HepG2 (cell line): ENCODE results near the gene PALM.
"Not testable (repeated sequence)": the region's sequence is repeated elsewhere in the genome, so short reads cannot be mapped to it uniquely, and the experiment has no call there.

Experiments used
- CTCF ChIP-seq: sonication (generic); formaldehyde crosslinking; IDR thresholded peaks from 2 replicates; pipeline ENCODE4 v1.5.0; 2020; ENCODE audit warnings: mild to moderate bottlenecking, missing genetic modification reagents, moderate library complexity
- EZH2 ChIP-seq: conservative IDR thresholded peaks from 2 replicates; pipeline ENCODE4 v1.6.1; 2012; ENCODE audit warnings: mild to moderate bottlenecking, low read depth, low read length, moderate library complexity
- FOSL2 ChIP-seq: sonication (generic); formaldehyde crosslinking; IDR thresholded peaks from 2 replicates; pipeline ENCODE4 v1.4.0; 2020; ENCODE audit warnings: missing genetic modification reagents
- ISL2 ChIP-seq: sonication (generic); formaldehyde crosslinking; IDR thresholded peaks from 2 replicates; pipeline ENCODE4 v1.5.0; 2020; ENCODE audit warnings: missing genetic modification reagents
- JUN ChIP-seq: sonication (generic); formaldehyde crosslinking; IDR thresholded peaks from 2 replicates; pipeline ENCODE4 v1.4.0; 2020; ENCODE audit warnings: mild to moderate bottlenecking, missing genetic modification reagents
- MAFF ChIP-seq: IDR thresholded peaks from 2 replicates; pipeline ENCODE4 v1.6.1; 2011; ENCODE audit warnings: low read depth, low read length, improper control_type of control experiment
- MEF2D ChIP-seq: sonication (generic); formaldehyde crosslinking; IDR thresholded peaks from 2 replicates; pipeline ENCODE4 v1.5.1; 2020; ENCODE audit warnings: mild to moderate bottlenecking, missing genetic modification reagents
- NR2F1 ChIP-seq, 2 experiments: fragments of 450-650 bp in 1 of 2; formaldehyde crosslinking in 1 of 2; IDR thresholded peaks; 2 replicates each; pipeline versions ENCODE4 v1.5.0 to v1.6.1; 2016 to 2020; ENCODE audit warnings: mild to moderate bottlenecking in 1 of 2, missing compliant biosample characterization in 1 of 2, missing genetic modification reagents in 1 of 2, moderate library complexity in 1 of 2
- POLR2A ChIP-seq, 2 experiments: IDR thresholded peaks; 2 replicates each; pipeline ENCODE4 v1.6.1; 2011; ENCODE audit warnings: low read depth in 2 of 2, low read length in 2 of 2, mild to moderate bottlenecking in 1 of 2, moderate library complexity in 1 of 2; ENCODE audit not compliant: insufficient read depth in 1 of 2
- RAD51 ChIP-seq: fragments of 450-650 bp; IDR thresholded peaks from 2 replicates; pipeline ENCODE4 v1.6.1; 2016; ENCODE audit warnings: borderline replicate concordance
- ZNF274 ChIP-seq: sonication (generic); formaldehyde crosslinking; IDR thresholded peaks from 2 replicates; pipeline ENCODE4 v1.5.1; 2020; ENCODE audit warnings: mild to moderate bottlenecking, missing genetic modification reagents
- ZNF644 ChIP-seq: IDR thresholded peaks from 2 replicates; pipeline ENCODE4 v1.6.1; 2016; ENCODE audit warnings: low read depth

GRCh38 chr19:740816-741505, 32.2 kb downstream of the PALM start:
- not testable (repeated sequence) for TF ChIP-seq CTCF; POLR2A (IDR thresholded peaks at IDR 0.05; ENCODE audit: insufficient read depth in 1 of 2, low read depth in 2 of 2, low read length in 2 of 2); MAFF; MEF2D (CRISPR knock-in tag); FOSL2 (CRISPR knock-in tag); ZNF644 (CRISPR knock-in tag); ZNF274 (CRISPR knock-in tag); JUN (CRISPR knock-in tag); NR2F1 (CRISPR knock-in tag; IDR thresholded peaks at IDR 0.05); RAD51; EZH2; ISL2 (CRISPR knock-in tag)
